CD14-positive monocyte (primary cell): ENCODE data around the gene CACNA1C. TPM values are rescaled to one million over a fixed set of nuclear protein-coding genes. Genes with fewer than 3 reads are reported as not detected.
A peak's percentile ranks its signal among the peaks of the same experiment; 100 is the strongest.

Source experiments
- DNase-seq, 3 donors: peaks; one replicate each; pipeline ENCODE4 v3.0.0-alpha.2; 2011 to 2022
- H2AFZ ChIP-seq: 2 replicates; pipeline ENCODE4 v1.6.0; 2012; ENCODE audit warnings: mild to moderate bottlenecking, low read depth, low read length, inconsistent platforms; ENCODE audit not compliant: insufficient read depth, poor library complexity, severe bottlenecking
- H3K27ac ChIP-seq, 2 donors: 1 replicate in 1 of 2; 2 replicates in 1 of 2; pipeline ENCODE4 v1.5.1; 2012 to 2013; ENCODE audit warnings: low read length in 2 of 2, control low read depth in 1 of 2, inconsistent platforms in 1 of 2, low read depth in 1 of 2, mild to moderate bottlenecking in 1 of 2
- H3K27me3 ChIP-seq, 2 donors: one replicate each; pipeline versions ENCODE4 v1.6.0 to v1.6.1; 2011 to 2013; ENCODE audit warnings: low read length in 2 of 2; ENCODE audit not compliant: control insufficient read depth in 2 of 2, insufficient read depth in 2 of 2
- H3K36me3 ChIP-seq, 2 donors: replicated peaks in 1 of 2; 1 replicate in 1 of 2; 2 replicates in 1 of 2; pipeline versions ENCODE4 v1.5.1 to v1.6.1; 2012 to 2013; ENCODE audit warnings: low read length in 2 of 2, control low read depth in 1 of 2, inconsistent platforms in 1 of 2, mild to moderate bottlenecking in 1 of 2; ENCODE audit not compliant: insufficient read depth in 2 of 2, control insufficient read depth in 1 of 2
- H3K4me1 ChIP-seq, 2 donors: 1 replicate in 1 of 2; 2 replicates in 1 of 2; pipeline versions ENCODE4 v1.5.1 to v1.6.1; 2012 to 2013; ENCODE audit warnings: low read length in 2 of 2, control low read depth in 1 of 2, inconsistent platforms in 1 of 2, mild to moderate bottlenecking in 1 of 2, moderate library complexity in 1 of 2; ENCODE audit not compliant: insufficient read depth in 2 of 2, control insufficient read depth in 1 of 2
- H3K4me2 ChIP-seq: replicated peaks from 2 replicates; pipeline ENCODE3; 2012; ENCODE audit warnings: low read length, moderate library complexity, mild to moderate bottlenecking; ENCODE audit not compliant: poor library complexity, severe bottlenecking; ENCODE audit errors: extremely low read depth
- H3K4me3 ChIP-seq, 3 experiments: fragments of 200-600 bp in 1 of 3; sonication (generic) in 1 of 3; replicated peaks in 1 of 3; 1 replicate in 2 of 3; 2 replicates in 1 of 3; pipeline ENCODE4 v1.5.1; 2011 to 2013; ENCODE audit warnings: low read length in 3 of 3, mild to moderate bottlenecking in 3 of 3, control low read depth in 2 of 3, low read depth in 2 of 3, inconsistent platforms in 1 of 3, moderate library complexity in 1 of 3
- H3K79me2 ChIP-seq: 2 replicates; pipeline ENCODE4 v1.6.0; 2012; ENCODE audit warnings: mild to moderate bottlenecking, control low read depth, inconsistent platforms, low read length, moderate library complexity; ENCODE audit not compliant: insufficient read depth
- H3K9ac ChIP-seq: 2 replicates; pipeline ENCODE4 v1.6.0; 2017; ENCODE audit warnings: low read length, mild to moderate bottlenecking; ENCODE audit not compliant: insufficient read depth, poor library complexity, severe bottlenecking
- H3K9me3 ChIP-seq, 2 donors: replicated peaks in 1 of 2; 1 replicate in 1 of 2; 2 replicates in 1 of 2; pipeline versions ENCODE4 v1.5.1 to v1.6.1; 2012 to 2013; ENCODE audit warnings: low read length in 2 of 2, control low read depth in 1 of 2; ENCODE audit not compliant: control insufficient read depth in 1 of 2, insufficient read depth in 1 of 2
- H4K20me1 ChIP-seq: 2 replicates; pipeline ENCODE4 v1.6.0; 2012; ENCODE audit warnings: mild to moderate bottlenecking, low read length, control low read depth, moderate library complexity; ENCODE audit not compliant: insufficient read depth
- H3K27ac Mint-ChIP-seq, 7 donors: one replicate each; pipeline ENCODE4 v1.8.0; 2020; ENCODE audit warnings: mild to moderate bottlenecking in 7 of 7, mixed read lengths in 7 of 7, moderate library complexity in 6 of 7, inconsistent platforms in 2 of 7
- H3K27me3 Mint-ChIP-seq, 3 donors: one replicate each; pipeline ENCODE4 v1.8.0; 2021 to 2022; ENCODE audit warnings: low read depth in 3 of 3, mild to moderate bottlenecking in 3 of 3, mixed read lengths in 3 of 3, moderate library complexity in 3 of 3, inconsistent platforms in 1 of 3
- H3K36me3 Mint-ChIP-seq, 2 donors: one replicate each; pipeline ENCODE4 v1.8.0; 2020; ENCODE audit warnings: mixed read lengths in 2 of 2, inconsistent platforms in 1 of 2, mild to moderate bottlenecking in 1 of 2
- H3K4me1 Mint-ChIP-seq: one replicate; pipeline ENCODE4 v1.8.0; 2020; ENCODE audit warnings: mild to moderate bottlenecking, mixed read lengths
- H3K4me3 Mint-ChIP-seq, 2 donors: one replicate each; pipeline ENCODE4 v1.8.0; 2020; ENCODE audit warnings: mild to moderate bottlenecking in 2 of 2, mixed read lengths in 2 of 2, moderate library complexity in 1 of 2
- H3K9me3 Mint-ChIP-seq, 7 donors: one replicate each; pipeline ENCODE4 v1.8.0; 2020 to 2022; ENCODE audit warnings: mixed read lengths in 7 of 7, mild to moderate bottlenecking in 6 of 7, moderate library complexity in 6 of 7, inconsistent platforms in 2 of 7
- WGBS: methylation state at CpG from one replicate; pipeline ENCODE4 v1.1.5; 2013; ENCODE audit warnings: missing lambda C conversion rate; ENCODE audit not compliant: insufficient coverage; 5-methylcytosine and 5-hydroxymethylcytosine counted together
- intact Hi-C, 2 donors: fragments of 100-400 bp; cut with micrococcal nuclease; formaldehyde crosslinking; loops; one replicate each; pipeline versions ENCODE4 v1.15.0 to v1.15.1; 2023
- polyA plus RNA-seq, 3 donors: library from polyadenylated mRNA; depleted of rRNA in 1 of 3; unstranded in 2 of 3; stranded (reverse) in 1 of 3; fragments of 300-500 nt in 2 of 3; fragments of >200 nt in 1 of 3; fragmentation: Illumina TruSeq in 2 of 3; gene quantifications; 1 replicate in 2 of 3; 2 replicates in 1 of 3; pipeline ENCODE4 v1.2.3, GENCODE V29; 2012 to 2021
- TF ChIP-seq, protein P1 (sequence below): fragments of 200-600 bp; IDR thresholded peaks from one replicate; pipeline ENCODE4 v1.8.0; 2022; ENCODE audit warnings: antibody characterized with exemption, mild to moderate bottlenecking

Gene CACNA1C
- polyA plus RNA-seq, 3 donors: not detected

DNA sequence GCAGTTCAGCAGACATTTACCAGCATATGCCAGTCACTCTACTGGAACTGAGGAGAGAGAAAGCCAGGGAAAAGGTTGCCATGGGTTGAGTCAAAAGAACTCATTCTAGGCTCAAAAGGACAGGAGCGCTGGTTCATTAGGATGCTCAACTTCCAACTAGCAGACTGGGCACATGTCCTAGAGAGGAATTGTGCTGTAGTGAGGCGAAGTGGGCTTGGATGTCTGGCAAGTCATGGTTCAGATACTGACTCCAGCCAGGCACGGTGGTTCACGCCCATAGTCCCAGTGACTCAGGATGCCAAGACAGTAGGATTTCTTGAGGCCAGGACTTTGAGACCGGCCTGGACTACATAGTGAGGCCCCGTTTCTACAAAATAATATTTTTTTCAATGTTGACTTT, 281.5 kb downstream of the CACNA1C start:
- no peaks in the 10 kb centered on the region for H3K27me3 ChIP-seq
- no peaks in the 10 kb centered on the region for H4K20me1 ChIP-seq
- TF ChIP-seq, protein P1, sequence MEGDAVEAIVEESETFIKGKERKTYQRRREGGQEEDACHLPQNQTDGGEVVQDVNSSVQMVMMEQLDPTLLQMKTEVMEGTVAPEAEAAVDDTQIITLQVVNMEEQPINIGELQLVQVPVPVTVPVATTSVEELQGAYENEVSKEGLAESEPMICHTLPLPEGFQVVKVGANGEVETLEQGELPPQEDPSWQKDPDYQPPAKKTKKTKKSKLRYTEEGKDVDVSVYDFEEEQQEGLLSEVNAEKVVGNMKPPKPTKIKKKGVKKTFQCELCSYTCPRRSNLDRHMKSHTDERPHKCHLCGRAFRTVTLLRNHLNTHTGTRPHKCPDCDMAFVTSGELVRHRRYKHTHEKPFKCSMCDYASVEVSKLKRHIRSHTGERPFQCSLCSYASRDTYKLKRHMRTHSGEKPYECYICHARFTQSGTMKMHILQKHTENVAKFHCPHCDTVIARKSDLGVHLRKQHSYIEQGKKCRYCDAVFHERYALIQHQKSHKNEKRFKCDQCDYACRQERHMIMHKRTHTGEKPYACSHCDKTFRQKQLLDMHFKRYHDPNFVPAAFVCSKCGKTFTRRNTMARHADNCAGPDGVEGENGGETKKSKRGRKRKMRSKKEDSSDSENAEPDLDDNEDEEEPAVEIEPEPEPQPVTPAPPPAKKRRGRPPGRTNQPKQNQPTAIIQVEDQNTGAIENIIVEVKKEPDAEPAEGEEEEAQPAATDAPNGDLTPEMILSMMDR: no peak
- H3K9me3 ChIP-seq: no peaks in the 10 kb centered on the region
- no peak overlapping the region for H2AFZ ChIP-seq
- H3K9ac ChIP-seq: no peak overlapping the region
- Mint-ChIP-seq H3K27me3 (peaks cover 0 to 2% (median 0%) of the 10 kb centered on the region in 3 donors), H3K27ac (peak overlapping the region in 5 of 7 donors; percentile 50 to 87 (median 66)), H3K36me3 (no peaks in the 10 kb centered on the region), H3K9me3 (peaks cover 0 to 4% (median 0%) of the 10 kb centered on the region in 7 donors), H3K4me1 (peaks cover 59% of the 10 kb centered on the region), H3K4me3 (no peak overlapping the region)
- WGBS: 100% methylated on average over 4 of the region's 6 CpGs
- H3K4me3 ChIP-seq: no peak overlapping the region
- no peak for DNase-seq
- no peaks in the 10 kb centered on the region for H3K36me3 ChIP-seq
- H3K4me2 ChIP-seq: no peak overlapping the region
- H3K4me1 ChIP-seq: peaks cover 60 to 61% of the 10 kb centered on the region in 2 donors
- intact Hi-C loops: loop anchor here in 1 of 2 donors (5.0 kb wide), 1 partner anchor 37 kb away; no protein-coding TSS in a partner anchor
- H3K79me2 ChIP-seq: no peaks in the 10 kb centered on the region
- H3K27ac ChIP-seq: peak overlapping the region in 1 of 2 donors; percentile 14

DNA sequence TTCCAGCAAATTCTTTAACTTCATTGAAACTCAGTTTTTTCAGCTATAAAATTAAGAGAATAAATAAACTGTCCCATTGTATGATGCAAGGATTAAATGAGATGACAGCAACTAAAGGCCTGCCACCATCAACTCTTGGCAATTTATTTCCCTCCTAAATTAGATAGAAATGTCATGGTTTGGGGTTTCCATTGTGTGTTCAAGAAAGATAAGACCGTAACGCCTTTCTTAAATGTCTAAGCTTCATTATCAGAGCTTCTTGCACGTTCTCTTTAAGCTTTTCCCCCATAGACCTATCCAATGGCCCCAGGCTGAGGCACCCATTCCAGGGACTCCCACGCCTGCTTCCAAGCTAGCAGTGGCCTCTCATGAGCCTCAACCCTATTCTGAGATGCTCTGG, 281.9 kb downstream of the CACNA1C start:
- no peak overlapping the region for H3K9ac ChIP-seq
- intact Hi-C loops: loop anchor here in 1 of 2 donors (5.0 kb wide), 1 partner anchor 37 kb away; no protein-coding TSS in a partner anchor
- TF ChIP-seq, protein P1: no peak
- peak overlapping the region in 1 of 3 experiments; percentile 35 for H3K4me3 ChIP-seq
- no peaks in the 10 kb centered on the region for H3K27me3 ChIP-seq
- Mint-ChIP-seq H3K27me3 (peaks cover 0 to 2% (median 0%) of the 10 kb centered on the region in 3 donors), H3K4me1 (peaks cover 62% of the 10 kb centered on the region), H3K4me3 (no peak overlapping the region), H3K27ac (peak overlapping the region in 2 of 7 donors; percentile 82 to 93), H3K9me3 (peaks cover 0 to 4% (median 0%) of the 10 kb centered on the region in 7 donors), H3K36me3 (no peaks in the 10 kb centered on the region)
- no peak overlapping the region for H3K4me2 ChIP-seq
- DNase-seq: no peak
- no peaks in the 10 kb centered on the region for H3K79me2 ChIP-seq
- no peaks in the 10 kb centered on the region for H3K36me3 ChIP-seq
- H3K4me1 ChIP-seq: peaks cover 64 to 65% of the 10 kb centered on the region in 2 donors
- WGBS: 41% methylated on average over 2 of the region's 4 CpGs
- H3K9me3 ChIP-seq: no peaks in the 10 kb centered on the region
- H3K27ac ChIP-seq: peak overlapping the region in 1 of 2 donors; percentile 97
- H4K20me1 ChIP-seq: no peaks in the 10 kb centered on the region
- peak overlapping the region; percentile 31 for H2AFZ ChIP-seq
